Esophagus (tissue), 2 donors: Measurements from ENCODE around the gene GNA12. TPM values are rescaled to one million over a fixed set of nuclear protein-coding genes. Genes with fewer than 3 reads are reported as not detected.

Experiments
- H3K27ac ChIP-seq, 2 donors: one replicate each; pipeline ENCODE4 v1.5.1; 2013; ENCODE audit warnings: low read depth in 2 of 2, mild to moderate bottlenecking in 2 of 2, inconsistent platforms in 1 of 2, low read length in 1 of 2, moderate library complexity in 1 of 2
- H3K27me3 ChIP-seq, 2 donors: one replicate each; pipeline ENCODE4 v1.6.1; 2013; ENCODE audit warnings: low read length in 2 of 2, control low read depth in 1 of 2, mild to moderate bottlenecking in 1 of 2; ENCODE audit not compliant: insufficient read depth in 2 of 2, control insufficient read depth in 1 of 2
- H3K36me3 ChIP-seq, 2 donors: one replicate each; pipeline ENCODE4 v1.6.1; 2013; ENCODE audit warnings: low read length in 1 of 2; ENCODE audit not compliant: control insufficient read depth in 2 of 2, insufficient read depth in 2 of 2
- H3K4me1 ChIP-seq, 2 donors: one replicate each; pipeline ENCODE4 v1.6.1; 2013; ENCODE audit warnings: low read length in 1 of 2; ENCODE audit not compliant: control insufficient read depth in 2 of 2, insufficient read depth in 2 of 2
- H3K4me3 ChIP-seq, 2 donors: one replicate each; pipeline ENCODE4 v1.5.1; 2013; ENCODE audit warnings: low read length in 2 of 2, mild to moderate bottlenecking in 2 of 2, low read depth in 1 of 2, moderate library complexity in 1 of 2
- H3K9me3 ChIP-seq, 2 donors: one replicate each; pipeline ENCODE4 v1.6.1; 2013; ENCODE audit warnings: mild to moderate bottlenecking in 2 of 2, low read depth in 1 of 2, low read length in 1 of 2, moderate library complexity in 1 of 2; ENCODE audit not compliant: control insufficient read depth in 2 of 2, insufficient read depth in 1 of 2
- WGBS, 2 donors: extraction: QIAGEN DNeasy Blood & Tissue Kit; methylation state at CpG; one replicate each; pipeline ENCODE4 v1.1.7; 2013; 5-methylcytosine and 5-hydroxymethylcytosine counted together
- polyA plus RNA-seq, 2 donors: library from polyadenylated mRNA; stranded (reverse); fragments of 200-250 nt; gene quantifications; one replicate each; pipeline ENCODE4 v1.2.3, GENCODE V29; 2013
- donor health status: healthy with polysubstance abuse.
- donor health status: Bipolar disorder and iron deficiency.

The GNA12 gene, protein sequence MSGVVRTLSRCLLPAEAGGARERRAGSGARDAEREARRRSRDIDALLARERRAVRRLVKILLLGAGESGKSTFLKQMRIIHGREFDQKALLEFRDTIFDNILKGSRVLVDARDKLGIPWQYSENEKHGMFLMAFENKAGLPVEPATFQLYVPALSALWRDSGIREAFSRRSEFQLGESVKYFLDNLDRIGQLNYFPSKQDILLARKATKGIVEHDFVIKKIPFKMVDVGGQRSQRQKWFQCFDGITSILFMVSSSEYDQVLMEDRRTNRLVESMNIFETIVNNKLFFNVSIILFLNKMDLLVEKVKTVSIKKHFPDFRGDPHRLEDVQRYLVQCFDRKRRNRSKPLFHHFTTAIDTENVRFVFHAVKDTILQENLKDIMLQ
- polyA plus RNA-seq: 1 to 10 TPM; 2.1 to 5.2 TPM

- H3K27ac ChIP-seq: peak within 1 kb of the TSS; percentile 54 to 76
- no peaks in the 10 kb centered on the region for H3K9me3 ChIP-seq
- H3K4me1 ChIP-seq: peaks cover 2 to 3% of the 10 kb centered on the region in 2 donors
- WGBS, 2 donors: 1 to 2% methylated on average over 64 to 79 of the region's 79 CpGs
- H3K4me3 ChIP-seq: peak within 1 kb of the TSS; percentile 72
- H3K36me3 ChIP-seq: no peaks in the 10 kb centered on the region
- no peaks in the 10 kb centered on the region for H3K27me3 ChIP-seq
These were observed at the start of gene GNA12 for GRCh38 chr7:2844153-2845033. TSS of gene GNA12 (minus strand) at chr7:2844308. CDS start at chr7:2844161, 147 bp downstream.

DNA sequence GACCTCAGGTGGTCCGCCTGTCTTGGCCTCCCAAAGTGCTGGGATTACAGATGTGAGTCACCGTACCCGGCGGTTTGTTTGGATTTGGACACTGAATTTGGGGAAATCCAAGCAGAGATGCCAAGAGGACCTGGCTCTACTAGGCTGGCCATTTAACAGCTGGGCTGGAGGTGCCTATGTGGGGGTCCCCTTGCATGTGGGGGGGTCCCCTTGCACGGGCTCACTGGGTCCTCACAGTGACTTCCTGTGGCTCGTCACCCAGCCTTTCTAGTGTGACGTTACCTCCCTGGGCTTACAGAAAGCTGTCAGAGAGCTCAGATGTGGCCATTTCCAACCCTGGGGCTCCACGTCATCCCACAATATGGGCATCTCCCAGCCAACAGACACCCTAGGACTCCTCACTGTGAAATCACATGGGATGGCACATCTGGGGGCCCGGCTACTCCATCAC, 49.3 kb upstream of the GNA12 start:
- Histone ChIP-seq H3K27me3 (no peaks in the 10 kb centered on the region), H3K4me3 (no peak overlapping the region), H3K27ac (no peak overlapping the region), H3K4me1 (no peaks in the 10 kb centered on the region), H3K36me3 (no peaks in the 10 kb centered on the region), H3K9me3 (peaks cover 0 to under 1% of the 10 kb centered on the region in 2 donors)
- 52 to 58% methylated on average over 9 of the region's 9 CpGs for WGBS, 2 donors

DNA sequence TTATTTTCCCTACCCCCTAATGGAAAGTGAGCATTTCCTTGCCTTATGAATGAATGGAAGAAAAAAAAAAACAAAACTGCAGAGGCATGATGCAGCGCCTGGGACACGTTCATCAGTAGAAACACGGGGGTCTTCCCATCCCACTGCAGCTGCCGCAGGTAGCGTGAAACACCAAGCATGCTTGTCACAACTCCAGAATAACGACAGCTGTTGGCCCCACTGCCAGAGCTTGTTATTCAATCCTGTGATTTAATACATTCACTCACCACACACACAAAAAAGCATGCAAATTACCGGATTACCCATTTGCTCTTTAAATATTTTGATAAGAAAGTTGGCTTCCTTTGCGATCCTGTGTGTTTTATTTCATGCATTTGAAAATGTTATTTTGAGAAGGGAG, 48.4 kb upstream of the GNA12 start:
- no peaks in the 10 kb centered on the region for H3K27me3 ChIP-seq
- WGBS, 2 donors: 38 to 45% methylated on average over 8 of the region's 8 CpGs
- H3K9me3 ChIP-seq: no peaks in the 10 kb centered on the region
- H3K27ac ChIP-seq: no peak overlapping the region
- H3K4me1 ChIP-seq: no peaks in the 10 kb centered on the region
- no peaks in the 10 kb centered on the region for H3K36me3 ChIP-seq
- H3K4me3 ChIP-seq: no peak overlapping the region

GRCh38 chr7:2887816-2888215, 43.7 kb upstream of the GNA12 start:
- Histone ChIP-seq H3K27me3 (no peaks in the 10 kb centered on the region), H3K4me3 (no peak overlapping the region), H3K27ac (no peak overlapping the region), H3K36me3 (no peaks in the 10 kb centered on the region), H3K4me1 (no peaks in the 10 kb centered on the region), H3K9me3 (no peaks in the 10 kb centered on the region)
- WGBS, 2 donors: 63 to 75% methylated on average over 7 of the region's 7 CpGs

DNA sequence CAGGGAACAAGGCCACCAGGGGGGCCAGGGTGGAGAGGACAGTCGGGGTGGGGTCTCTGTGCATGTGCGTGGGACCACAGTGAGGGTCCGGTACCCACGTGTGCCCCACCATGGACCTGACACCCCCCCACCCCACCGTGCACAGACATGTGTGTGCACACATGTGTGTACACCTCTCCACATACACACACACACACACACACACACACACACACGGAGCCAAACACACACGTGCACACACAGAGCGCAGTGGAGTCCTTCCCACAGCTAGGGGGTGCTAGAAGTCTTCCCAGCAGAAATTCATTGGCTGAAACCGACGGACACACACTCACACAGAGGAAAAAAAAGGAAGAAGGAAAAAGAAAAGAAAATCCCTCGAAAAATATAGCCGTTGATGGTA, 42.8 kb upstream of the GNA12 start:
- Histone ChIP-seq H3K27me3 (no peaks in the 10 kb centered on the region), H3K36me3 (no peaks in the 10 kb centered on the region), H3K4me1 (no peaks in the 10 kb centered on the region), H3K4me3 (no peak overlapping the region), H3K27ac (no peak overlapping the region), H3K9me3 (no peaks in the 10 kb centered on the region)
- 18 to 22% methylated on average over 12 of the region's 12 CpGs for WGBS, 2 donors

DNA sequence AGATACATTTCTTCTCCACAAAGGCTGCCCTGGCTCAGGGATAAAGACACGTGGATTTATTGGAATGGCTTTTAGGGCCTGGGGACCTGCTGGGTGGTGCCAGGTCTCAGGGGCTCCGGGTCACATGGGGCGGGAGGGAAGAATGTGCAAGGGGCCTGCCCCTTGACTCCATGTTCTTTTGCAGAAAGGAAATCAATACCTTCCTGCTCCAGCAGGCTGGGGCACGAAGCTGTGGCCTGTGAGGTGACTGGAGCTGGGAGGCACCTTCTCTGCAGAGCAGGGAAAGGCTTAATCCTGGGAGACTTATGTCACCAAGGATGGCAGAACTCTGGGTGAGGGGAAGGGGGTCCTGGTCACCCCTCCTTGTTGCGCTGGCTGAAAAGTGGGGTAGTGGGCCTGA, 42.3 kb upstream of the GNA12 start:
- Histone ChIP-seq H3K9me3 (no peaks in the 10 kb centered on the region), H3K27me3 (no peaks in the 10 kb centered on the region), H3K4me1 (no peaks in the 10 kb centered on the region), H3K4me3 (no peak overlapping the region), H3K36me3 (no peaks in the 10 kb centered on the region), H3K27ac (no peak overlapping the region)
- WGBS, 2 donors: 51 to 69% methylated on average over 5 of the region's 5 CpGs

- Histone ChIP-seq H3K27me3 (no peaks in the 10 kb centered on the region), H3K4me1 (no peaks in the 10 kb centered on the region), H3K36me3 (no peaks in the 10 kb centered on the region), H3K27ac (no peak overlapping the region), H3K4me3 (no peak overlapping the region), H3K9me3 (peaks cover 0 to 5% of the 10 kb centered on the region in 2 donors)
- 40 to 53% methylated on average over 9 of the region's 9 CpGs for WGBS, 2 donors
These were observed 40.1 kb upstream of the GNA12 start for GRCh38 chr7:2884161-2884560.

- 80 to 87% methylated on average over 17 of the region's 17 CpGs for WGBS, 2 donors
- no peak overlapping the region for H3K27ac ChIP-seq
- no peaks in the 10 kb centered on the region for H3K36me3 ChIP-seq
- no peak overlapping the region for H3K4me3 ChIP-seq
- peaks cover 0 to 5% of the 10 kb centered on the region in 2 donors for H3K9me3 ChIP-seq
- no peaks in the 10 kb centered on the region for H3K4me1 ChIP-seq
- H3K27me3 ChIP-seq: no peaks in the 10 kb centered on the region
These were observed 39.0 kb upstream of the GNA12 start for GRCh38 chr7:2883101-2883500.

GRCh38 chr7:2882111-2882510, 38.0 kb upstream of the GNA12 start:
- no peak overlapping the region for H3K4me3 ChIP-seq
- H3K27me3 ChIP-seq: no peaks in the 10 kb centered on the region
- 68 to 87% methylated on average over 10 of the region's 10 CpGs for whole genome bisulfite sequencing, 2 donors
- no peak overlapping the region for H3K27ac ChIP-seq
- peaks cover 0 to 5% of the 10 kb centered on the region in 2 donors for H3K9me3 ChIP-seq
- no peaks in the 10 kb centered on the region for H3K4me1 ChIP-seq
- no peaks in the 10 kb centered on the region for H3K36me3 ChIP-seq
